ENCODE results near the gene RRP1B.

Gene RRP1B

GRCh38 chr21:43688906-43689305 is 29.5 kb downstream of the RRP1B start:
- Histone ChIP-seq H3K27me3 (ENCODE audit: insufficient read depth, poor library complexity, severe bottlenecking) (no peaks in the 10 kb centered on the region), H3K4me3 (replicated peaks; ENCODE audit: insufficient read depth, low read length) (no peak overlapping the region), H3K27ac (replicated peaks) (no peak overlapping the region)
- no peak for TF ChIP-seq SPI1 (IDR thresholded peaks at IDR 0.05; ENCODE audit: borderline replicate concordance, low read depth)
- no peak for TF ChIP-seq POLR2AphosphoS5 (IDR thresholded peaks at IDR 0.05; ENCODE audit: low read depth)
- TF ChIP-seq CTCF (IDR thresholded peaks at IDR 0.05; ENCODE audit: insufficient read depth, low read length) = no peak
- no peak for TF ChIP-seq REST (IDR thresholded peaks at IDR 0.05; ENCODE audit: insufficient replicate concordance, low read depth)
- no peak for TF ChIP-seq GABPA (IDR thresholded peaks at IDR 0.05; ENCODE audit: low read depth)
- no peak for DNase-seq (ENCODE audit: low read depth in 1 of 2, low spot score in 1 of 2)

- TF ChIP-seq GABPA (IDR thresholded peaks at IDR 0.05; ENCODE audit: low read depth) (no peak), REST (IDR thresholded peaks at IDR 0.05; ENCODE audit: insufficient replicate concordance, low read depth) (no peak), POLR2AphosphoS5 (IDR thresholded peaks at IDR 0.05; ENCODE audit: low read depth) (no peak), SPI1 (IDR thresholded peaks at IDR 0.05; ENCODE audit: borderline replicate concordance, low read depth) (no peak), CTCF (IDR thresholded peaks at IDR 0.05; ENCODE audit: insufficient read depth, low read length) (no peak)
- no peaks in the 10 kb centered on the region for H3K27me3 ChIP-seq (ENCODE audit: insufficient read depth, poor library complexity, severe bottlenecking)
- DNase-seq (ENCODE audit: low read depth in 1 of 2, low spot score in 1 of 2) = no peak
- no peak overlapping the region for H3K4me3 ChIP-seq (replicated peaks; ENCODE audit: insufficient read depth, low read length)
- H3K27ac ChIP-seq (replicated peaks) = no peak overlapping the region
These were observed 30.4 kb downstream of the RRP1B start for GRCh38 chr21:43689556-43690337.

- no peak for TF ChIP-seq SPI1 (IDR thresholded peaks at IDR 0.05; ENCODE audit: borderline replicate concordance, low read depth)
- no peak for TF ChIP-seq CTCF (IDR thresholded peaks at IDR 0.05; ENCODE audit: insufficient read depth, low read length)
- no peak; the same call in 1 of the 2 replicates for TF ChIP-seq POLR2AphosphoS5 (IDR thresholded peaks at IDR 0.05; ENCODE audit: low read depth)
- no peak for TF ChIP-seq REST (IDR thresholded peaks at IDR 0.05; ENCODE audit: insufficient replicate concordance, low read depth)
- TF ChIP-seq GABPA (IDR thresholded peaks at IDR 0.05; ENCODE audit: low read depth) = no peak
- no peaks in the 10 kb centered on the region for H3K27me3 ChIP-seq (ENCODE audit: insufficient read depth, poor library complexity, severe bottlenecking)
- H3K4me3 ChIP-seq (replicated peaks; ENCODE audit: insufficient read depth, low read length) = no peak overlapping the region
- no peak for DNase-seq (ENCODE audit: low read depth in 1 of 2, low spot score in 1 of 2)
- H3K27ac ChIP-seq (replicated peaks) = no peak overlapping the region
These were observed 31.0 kb downstream of the RRP1B start for GRCh38 chr21:43690346-43690745.
